ENCODE results near the gene SLCO3A1.
"Not testable (repeated sequence)": the region's sequence is repeated elsewhere in the genome, so short reads cannot be mapped to it uniquely, and the experiment has no call there.

SLCO3A1 gene

GRCh38 chr15:92044203-92044909, 190.8 kb downstream of the SLCO3A1 start:
- no peak for DNase-seq

- no peak for DNase-seq
These were observed 194.4 kb downstream of the SLCO3A1 start for GRCh38 chr15:92047900-92048299.

GRCh38 chr15:92048739-92049138, 195.2 kb downstream of the SLCO3A1 start:
- no peak for DNase-seq

GRCh38 chr15:92049290-92049989, 195.9 kb downstream of the SLCO3A1 start:
- DNase-seq, result no peak

GRCh38 chr15:92050220-92050898, 196.9 kb downstream of the SLCO3A1 start:
- DNase-seq, result no peak

- DNase-seq, result no peak
These were observed 198.2 kb downstream of the SLCO3A1 start for GRCh38 chr15:92051716-92052115.

GRCh38 chr15:92053753-92054316, 200.3 kb downstream of the SLCO3A1 start:
- no peak for DNase-seq

GRCh38 chr15:92056875-92057274, 203.4 kb downstream of the SLCO3A1 start:
- no peak for DNase-seq

- no peak for DNase-seq
These were observed 205.8 kb downstream of the SLCO3A1 start for GRCh38 chr15:92059036-92059970.

GRCh38 chr15:92059971-92060311, 206.4 kb downstream of the SLCO3A1 start:
- DNase-seq, result not testable (repeated sequence)

GRCh38 chr15:92061511-92062195, 208.1 kb downstream of the SLCO3A1 start:
- no peak for DNase-seq

GRCh38 chr15:92062505-92062904, 209.0 kb downstream of the SLCO3A1 start:
- DNase-seq, result no peak

GRCh38 chr15:92068121-92068520, 214.6 kb downstream of the SLCO3A1 start:
- DNase-seq, result no peak

- no peak for DNase-seq
These were observed 216.1 kb downstream of the SLCO3A1 start for GRCh38 chr15:92069308-92070250.

- DNase-seq, result not testable (repeated sequence)
These were observed 216.7 kb downstream of the SLCO3A1 start for GRCh38 chr15:92070251-92070650.

- DNase-seq, result no peak
These were observed 217.6 kb downstream of the SLCO3A1 start for GRCh38 chr15:92071045-92071634.

GRCh38 chr15:92073044-92073785, 219.7 kb downstream of the SLCO3A1 start:
- DNase-seq, result no peak

GRCh38 chr15:92074101-92074500, 220.6 kb downstream of the SLCO3A1 start:
- DNase-seq, result no peak

GRCh38 chr15:92074646-92075045, 221.1 kb downstream of the SLCO3A1 start:
- DNase-seq, result no peak

GRCh38 chr15:92075764-92076163, 222.3 kb downstream of the SLCO3A1 start:
- no peak for DNase-seq

Data from NCI-H1436 (cell line).